GM10266 (cell line): Measurements from ENCODE around the gene YPEL3.

ENCODE experiments used
- DNase-seq: peaks from one replicate; pipeline ENCODE4 v3.0.0; 2012; ENCODE audit errors: extremely low spot score
- CTCF ChIP-seq: IDR thresholded peaks from 2 replicates; pipeline ENCODE4 v1.5.1; 2012; ENCODE audit warnings: mild to moderate bottlenecking, low read depth; ENCODE audit not compliant: control insufficient read depth, insufficient read depth; ENCODE audit errors: missing control alignments

The YPEL3 gene

GRCh38 chr16:30110661-30111060 is 14.6 kb upstream of the YPEL3 start:
- TF ChIP-seq CTCF, result no peak

GRCh38 chr16:30108059-30108850 is 12.2 kb upstream of the YPEL3 start:
- DNase-seq, result no peak
- no peak for TF ChIP-seq CTCF

More at GRCh38 chr16:30110661-30111060, 14.6 kb upstream of the YPEL3 start:
- DNase-seq, result no peak

GRCh38 chr16:30104492-30104891 is 8.5 kb upstream of the YPEL3 start:
- DNase-seq, result no peak
- no peak for TF ChIP-seq CTCF

- no peak for DNase-seq
- no peak for TF ChIP-seq CTCF
Observed at GRCh38 chr16:30104090-30104489, 8.1 kb upstream of the YPEL3 start.

GRCh38 chr16:30096862-30097563 is 1.0 kb upstream of the YPEL3 start:
- no peak for TF ChIP-seq CTCF
- no peak for DNase-seq

GRCh38 chr16:30095166-30096078 is 591 bp downstream of the YPEL3 start:
- DNase-seq, result peak; percentile 55
- TF ChIP-seq CTCF, result no peak
